GM20000 (cell line): ENCODE data around the gene TIMP1.

Experiments used
- DNase-seq: peaks from one replicate; pipeline ENCODE4 v3.0.0; 2012; ENCODE audit warnings: low spot score
- CTCF ChIP-seq: IDR thresholded peaks from 2 replicates; pipeline ENCODE4 v1.5.1; 2012; ENCODE audit warnings: mild to moderate bottlenecking, control low read depth; ENCODE audit errors: extremely low read depth, missing control alignments

TIMP1 gene

GRCh38 chrX:47566841-47567240 lies 15.4 kb upstream of the TIMP1 start:
- peak; percentile 24 for DNase-seq
- no peak for TF ChIP-seq CTCF

- no peak for DNase-seq
- TF ChIP-seq CTCF: peak; percentile 12
These were observed 13.5 kb upstream of the TIMP1 start for GRCh38 chrX:47568656-47569295.

- no peak for TF ChIP-seq CTCF
These were observed 11.4 kb upstream of the TIMP1 start for GRCh38 chrX:47570794-47571193.

GRCh38 chrX:47571215-47571614 lies 11.0 kb upstream of the TIMP1 start:
- no peak for DNase-seq
- TF ChIP-seq CTCF: no peak

More at GRCh38 chrX:47570794-47571193, 11.4 kb upstream of the TIMP1 start:
- no peak for DNase-seq

- DNase-seq: no peak
- TF ChIP-seq CTCF: no peak
These were observed 10.3 kb upstream of the TIMP1 start for GRCh38 chrX:47571896-47572295.

GRCh38 chrX:47572773-47573340 lies 9.4 kb upstream of the TIMP1 start:
- TF ChIP-seq CTCF: no peak
- DNase-seq: no peak

- no peak for DNase-seq
- TF ChIP-seq CTCF: no peak
These were observed 8.7 kb upstream of the TIMP1 start for GRCh38 chrX:47573341-47574075.
